Thyroid gland (tissue), 4 donors: ENCODE results near the gene ELMO1. TPM values are rescaled to one million over a fixed set of nuclear protein-coding genes. Genes with fewer than 3 reads are reported as not detected.

Experiments
- DNase-seq, 2 donors: peaks; one replicate each; pipeline ENCODE4 v3.0.0-alpha.2; 2019
- H3K27ac ChIP-seq, 3 donors: fragments of 200-600 bp; sonication (generic); 1 replicate in 2 of 3; 2 replicates in 1 of 3; pipeline ENCODE4 v1.5.1; 2016 to 2019; ENCODE audit warnings: mild to moderate bottlenecking in 1 of 3, moderate library complexity in 1 of 3
- H3K27me3 ChIP-seq: fragments of 200-600 bp; sonication (generic); one replicate; pipeline ENCODE4 v1.5.1; 2019
- H3K36me3 ChIP-seq, 2 donors: fragments of 200-600 bp; sonication (generic); one replicate each; pipeline ENCODE4 v1.5.1; 2016 to 2019
- H3K4me1 ChIP-seq, 2 donors: fragments of 200-600 bp; sonication (generic); one replicate each; pipeline ENCODE4 v1.5.1; 2017 to 2019
- H3K4me3 ChIP-seq, 3 donors: fragments of 200-600 bp; sonication (generic); replicated peaks in 1 of 3; 1 replicate in 2 of 3; 2 replicates in 1 of 3; pipeline ENCODE4 v1.5.1; 2016; ENCODE audit warnings: mild to moderate bottlenecking in 1 of 3
- H3K9me3 ChIP-seq: fragments of 200-600 bp; sonication (generic); one replicate; pipeline ENCODE4 v1.5.1; 2017
- POLR2A ChIP-seq, 2 donors: fragments of 450-650 bp; IDR thresholded peaks; one replicate each; pipeline ENCODE4 v1.6.1; 2017; ENCODE audit warnings: antibody characterized with exemption in 2 of 2, mild to moderate bottlenecking in 2 of 2, moderate library complexity in 1 of 2
- WGBS, 2 donors: methylation state at CpG; one replicate each; pipeline ENCODE4 v1.1.5; 2017; 5-methylcytosine and 5-hydroxymethylcytosine counted together
- intact Hi-C: fragments of 100-400 bp; cut with DNase I; formaldehyde crosslinking; loops from one replicate; pipeline ENCODE4 v1.15.1; 2023
- total RNA-seq, 4 donors: library from RNA; depleted of rRNA; stranded (reverse); fragments of >200 nt; gene quantifications; one replicate each; pipeline ENCODE4 v1.2.3, GENCODE V29; 2016
- TF ChIP-seq, protein P1 (sequence below), 6 experiments: fragments of 200-600 bp in 3 of 6; fragments of 450-650 bp in 3 of 6; sonication (generic) in 3 of 6; IDR thresholded peaks; one replicate each; pipeline ENCODE4 v1.5.1; 2016 to 2019; ENCODE audit warnings: antibody characterized with exemption in 6 of 6, mild to moderate bottlenecking in 2 of 6, inconsistent platforms in 1 of 6, moderate library complexity in 1 of 6

The ELMO1 gene
- total RNA-seq, 4 donors from 2014 or later: 168 to 423 (median 312) TPM

- TF ChIP-seq POLR2A (IDR thresholded peaks at IDR 0.05): no peak
- TF ChIP-seq, protein P1, sequence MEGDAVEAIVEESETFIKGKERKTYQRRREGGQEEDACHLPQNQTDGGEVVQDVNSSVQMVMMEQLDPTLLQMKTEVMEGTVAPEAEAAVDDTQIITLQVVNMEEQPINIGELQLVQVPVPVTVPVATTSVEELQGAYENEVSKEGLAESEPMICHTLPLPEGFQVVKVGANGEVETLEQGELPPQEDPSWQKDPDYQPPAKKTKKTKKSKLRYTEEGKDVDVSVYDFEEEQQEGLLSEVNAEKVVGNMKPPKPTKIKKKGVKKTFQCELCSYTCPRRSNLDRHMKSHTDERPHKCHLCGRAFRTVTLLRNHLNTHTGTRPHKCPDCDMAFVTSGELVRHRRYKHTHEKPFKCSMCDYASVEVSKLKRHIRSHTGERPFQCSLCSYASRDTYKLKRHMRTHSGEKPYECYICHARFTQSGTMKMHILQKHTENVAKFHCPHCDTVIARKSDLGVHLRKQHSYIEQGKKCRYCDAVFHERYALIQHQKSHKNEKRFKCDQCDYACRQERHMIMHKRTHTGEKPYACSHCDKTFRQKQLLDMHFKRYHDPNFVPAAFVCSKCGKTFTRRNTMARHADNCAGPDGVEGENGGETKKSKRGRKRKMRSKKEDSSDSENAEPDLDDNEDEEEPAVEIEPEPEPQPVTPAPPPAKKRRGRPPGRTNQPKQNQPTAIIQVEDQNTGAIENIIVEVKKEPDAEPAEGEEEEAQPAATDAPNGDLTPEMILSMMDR (IDR thresholded peaks at IDR 0.05): no peak
- Histone ChIP-seq H3K9me3 (no peaks in the 10 kb centered on the region), H3K27ac (no peak overlapping the region), H3K4me3 (no peak overlapping the region), H3K4me1 (peaks cover 32 to 47% of the 10 kb centered on the region in 2 donors), H3K36me3 (no peaks in the 10 kb centered on the region), H3K27me3 (no peaks in the 10 kb centered on the region)
- intact Hi-C loops: no loop called here
- no peak for DNase-seq
These were observed 29.2 kb downstream of the ELMO1 start for GRCh38 chr7:37419496-37419895.

DNA sequence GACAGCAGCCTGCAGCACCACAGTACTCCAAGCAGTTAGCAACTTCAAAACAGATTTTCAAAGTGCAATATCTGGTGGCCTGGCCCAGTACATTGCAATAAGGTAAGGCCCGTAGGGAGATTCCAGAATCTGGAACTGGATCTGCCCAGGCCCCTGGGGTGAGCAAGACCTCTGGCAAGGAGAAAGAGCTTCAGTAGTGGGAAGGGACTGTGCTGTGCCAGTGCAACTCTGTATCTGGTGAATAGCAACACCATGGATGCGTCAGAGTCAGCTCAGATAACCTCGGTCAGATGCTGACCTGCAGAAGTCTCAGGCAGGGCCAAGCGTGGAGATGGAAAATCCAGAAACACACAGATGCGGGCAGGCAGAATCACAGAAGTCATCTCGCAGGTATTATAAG lies 30.3 kb downstream of the ELMO1 start:
- Histone ChIP-seq H3K36me3 (no peaks in the 10 kb centered on the region), H3K4me1 (peaks cover 32 to 47% of the 10 kb centered on the region in 2 donors), H3K9me3 (no peaks in the 10 kb centered on the region), H3K4me3 (no peak overlapping the region), H3K27me3 (no peaks in the 10 kb centered on the region), H3K27ac (no peak overlapping the region)
- DNase-seq: no peak
- WGBS, 2 donors: 94 to 99% methylated on average over 6 of the region's 6 CpGs
- no peak for TF ChIP-seq POLR2A (IDR thresholded peaks at IDR 0.05)
- TF ChIP-seq, protein P1 (IDR thresholded peaks at IDR 0.05): no peak
- intact Hi-C loops: no loop called here

DNA sequence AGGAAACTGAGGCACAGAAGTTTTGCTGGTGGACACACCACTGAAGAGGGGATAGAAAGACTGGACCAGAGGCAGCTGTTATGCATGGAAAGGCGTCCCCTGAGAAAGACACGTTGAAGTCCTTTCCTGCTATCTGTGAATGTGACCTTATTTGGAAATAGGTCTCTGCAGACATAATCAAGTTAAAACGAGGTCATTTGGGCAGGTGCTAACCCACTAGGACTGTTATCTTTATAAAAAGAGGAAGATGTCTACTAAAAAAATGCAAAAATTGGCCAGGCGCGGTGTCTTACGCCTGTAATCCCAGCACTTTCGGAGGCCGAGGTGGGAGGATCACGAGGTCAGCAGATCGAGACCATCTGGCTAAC lies 31.6 kb downstream of the ELMO1 start:
- TF ChIP-seq POLR2A (IDR thresholded peaks at IDR 0.05): no peak
- TF ChIP-seq, protein P1 (IDR thresholded peaks at IDR 0.05): no peak
- H3K27me3 ChIP-seq: no peaks in the 10 kb centered on the region
- DNase-seq: no peak
- no peaks in the 10 kb centered on the region for H3K36me3 ChIP-seq
- H3K4me3 ChIP-seq: no peak overlapping the region
- H3K27ac ChIP-seq: no peak overlapping the region
- intact Hi-C loops: no loop called here
- 84 to 86% methylated on average over 10 of the region's 10 CpGs for WGBS, 2 donors
- peaks cover 24 to 38% of the 10 kb centered on the region in 2 donors for H3K4me1 ChIP-seq
- no peaks in the 10 kb centered on the region for H3K9me3 ChIP-seq

- Histone ChIP-seq H3K4me3 (no peak overlapping the region), H3K27me3 (no peaks in the 10 kb centered on the region), H3K27ac (no peak overlapping the region), H3K4me1 (peaks cover 18 to 33% of the 10 kb centered on the region in 2 donors), H3K36me3 (no peaks in the 10 kb centered on the region), H3K9me3 (no peaks in the 10 kb centered on the region)
- TF ChIP-seq POLR2A (IDR thresholded peaks at IDR 0.05): no peak
- TF ChIP-seq, protein P1 (IDR thresholded peaks at IDR 0.05): no peak
- DNase-seq: no peak
- intact Hi-C loops: no loop called here
- 70 to 76% methylated on average over 6 of the region's 6 CpGs for WGBS, 2 donors
These were observed 32.1 kb downstream of the ELMO1 start for GRCh38 chr7:37416378-37417106.

GRCh38 chr7:37415629-37416028 lies 33.0 kb downstream of the ELMO1 start:
- DNase-seq: no peak
- H3K36me3 ChIP-seq: no peaks in the 10 kb centered on the region
- no peaks in the 10 kb centered on the region for H3K9me3 ChIP-seq
- no peak overlapping the region for H3K4me3 ChIP-seq
- 93 to 95% methylated on average over 1 of the region's 1 CpG for WGBS, 2 donors
- TF ChIP-seq POLR2A (IDR thresholded peaks at IDR 0.05): no peak
- TF ChIP-seq, protein P1 (IDR thresholded peaks at IDR 0.05): no peak
- intact Hi-C loops: no loop called here
- H3K27me3 ChIP-seq: no peaks in the 10 kb centered on the region
- H3K27ac ChIP-seq: no peak overlapping the region
- H3K4me1 ChIP-seq: peaks cover 10 to 28% of the 10 kb centered on the region in 2 donors
